Jurkat, Clone E6-1 (cell line): ENCODE results near the gene USP48.

Experiments
- DNase-seq: peaks from one replicate; pipeline ENCODE4 v3.0.0-alpha.2; 2011; ENCODE audit warnings: low read depth, low spot score
- H3K4me3 ChIP-seq: 2 replicates; pipeline ENCODE4 v1.5.1; 2011; ENCODE audit warnings: mild to moderate bottlenecking, low read length, control low read depth, moderate library complexity

The USP48 gene

DNA sequence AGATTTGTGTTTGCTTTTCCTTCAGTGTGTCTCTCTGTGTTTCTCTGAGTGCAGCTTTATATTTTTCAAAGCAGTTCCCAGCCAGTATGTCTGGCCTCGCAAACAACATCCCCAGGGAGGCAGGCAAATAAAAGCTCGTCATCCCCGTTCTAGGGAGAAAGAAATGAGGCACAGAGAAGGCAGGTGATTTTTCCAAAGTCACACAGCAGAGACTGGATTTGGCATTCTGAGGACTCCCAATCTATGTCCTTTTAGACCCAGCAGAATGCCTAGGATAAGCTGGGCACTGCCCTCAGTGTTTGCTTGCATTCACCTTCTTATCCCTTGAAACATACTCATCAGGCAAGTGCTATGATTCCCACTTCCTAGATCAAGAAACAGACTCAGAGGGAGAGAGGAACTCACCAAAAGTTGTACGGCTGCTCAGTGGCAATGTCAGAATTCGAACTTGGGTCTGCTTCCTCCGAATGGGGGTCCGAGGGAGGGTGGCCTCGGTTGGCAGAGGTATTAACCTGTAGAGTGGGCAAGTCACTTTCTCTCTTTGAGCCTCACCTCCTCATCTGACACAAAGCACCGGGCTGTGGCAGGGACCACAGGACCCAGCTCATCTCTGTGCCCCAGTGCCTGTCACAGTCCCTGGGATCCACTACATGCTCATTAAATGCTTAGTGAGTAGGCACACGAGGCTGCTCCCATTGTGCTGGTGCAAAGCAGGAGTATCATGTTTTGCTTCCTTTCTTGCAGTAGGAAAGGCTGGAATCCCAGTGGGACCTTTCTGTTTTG, 118.0 kb downstream of the USP48 start:
- no peak for DNase-seq
- no peak overlapping the region for H3K4me3 ChIP-seq

- no peak for DNase-seq
- H3K4me3 ChIP-seq = no peak overlapping the region
Measured at GRCh38 chr1:21663951-21664805, 118.8 kb downstream of the USP48 start.

DNA sequence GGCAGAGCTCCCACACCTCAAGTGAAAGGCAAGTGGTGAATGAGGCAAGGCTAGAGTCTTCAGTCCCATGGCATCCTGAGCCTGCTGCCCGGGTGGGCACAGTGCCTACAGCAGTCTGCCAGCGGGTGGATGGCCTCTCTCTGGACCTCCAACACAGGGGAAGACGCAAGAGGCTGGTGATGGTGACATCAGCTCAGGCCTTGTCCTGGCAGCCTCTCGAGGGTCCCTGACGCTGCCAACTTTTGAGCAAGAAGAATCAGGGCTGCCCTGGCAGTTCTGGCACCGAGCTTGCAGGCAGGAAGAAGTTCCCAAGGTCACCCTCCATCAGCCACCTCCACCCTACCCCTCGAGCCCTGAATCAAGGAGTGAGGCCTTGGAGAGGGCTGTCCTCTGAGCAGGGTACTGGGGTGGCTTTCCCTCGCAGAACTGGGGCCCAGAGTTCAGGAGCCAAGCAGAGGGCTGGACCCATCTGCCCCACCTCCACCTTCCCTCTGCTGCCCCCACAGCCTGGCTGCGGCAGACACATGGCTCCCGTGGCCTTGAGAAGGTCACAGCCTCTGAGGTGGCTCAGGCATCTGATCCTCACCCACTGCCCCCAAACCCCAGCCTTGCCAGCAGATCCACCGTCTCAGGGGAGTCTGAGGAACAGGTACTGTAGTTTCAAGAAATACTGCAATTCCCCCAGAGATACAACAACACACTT, 119.5 kb downstream of the USP48 start:
- DNase-seq = no peak
- no peak overlapping the region for H3K4me3 ChIP-seq

DNA sequence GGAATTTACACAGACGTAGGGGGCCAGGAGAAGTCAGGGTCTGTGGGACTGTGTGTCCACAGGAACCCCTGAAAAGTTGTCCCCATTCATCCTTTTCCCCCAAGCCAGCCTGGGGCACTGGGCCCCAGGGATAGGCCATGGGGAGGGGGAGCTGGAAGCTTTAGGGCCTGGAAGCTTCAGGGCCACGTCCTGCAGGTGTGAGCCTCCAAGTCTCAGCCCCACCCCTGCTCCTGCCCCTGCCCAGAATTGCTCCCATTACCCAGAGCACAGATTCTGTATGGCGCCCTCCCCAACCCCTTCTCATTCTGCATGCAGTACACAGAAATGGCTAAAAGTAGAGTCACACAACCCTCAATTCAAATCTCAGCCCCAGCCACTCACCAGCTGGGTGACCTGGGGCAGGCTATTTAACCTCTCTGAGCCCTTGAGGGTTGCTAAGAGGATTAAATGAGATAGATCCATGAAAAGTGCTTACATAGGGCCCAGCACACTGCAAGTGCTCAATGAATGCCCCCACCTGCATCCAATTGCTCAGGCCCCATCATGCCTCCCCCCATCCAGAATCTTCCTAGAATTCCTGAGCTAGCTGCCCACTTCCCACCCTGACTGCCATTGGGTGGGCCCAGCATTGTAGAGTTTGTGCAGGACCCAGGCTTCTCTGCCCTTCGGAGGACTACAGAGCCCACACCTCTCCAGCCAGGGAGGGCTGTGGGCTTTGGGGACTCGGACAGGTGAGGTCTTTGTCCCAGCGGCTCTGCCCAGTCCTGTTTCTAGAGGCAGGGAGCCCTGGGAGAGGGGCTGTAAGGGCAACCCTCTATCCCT, 120.3 kb downstream of the USP48 start:
- H3K4me3 ChIP-seq = no peak overlapping the region
- DNase-seq = no peak

- no peak for DNase-seq
- no peak overlapping the region for H3K4me3 ChIP-seq
Measured at GRCh38 chr1:21661886-21662285, 121.1 kb downstream of the USP48 start.

GRCh38 chr1:21659924-21660326, 123.0 kb downstream of the USP48 start:
- H3K4me3 ChIP-seq = peak overlapping the region; percentile 45
- DNase-seq = no peak

GRCh38 chr1:21659099-21659923, 123.6 kb downstream of the USP48 start:
- H3K4me3 ChIP-seq = peak overlapping the region; percentile 45
- DNase-seq = peak; percentile 81

DNA sequence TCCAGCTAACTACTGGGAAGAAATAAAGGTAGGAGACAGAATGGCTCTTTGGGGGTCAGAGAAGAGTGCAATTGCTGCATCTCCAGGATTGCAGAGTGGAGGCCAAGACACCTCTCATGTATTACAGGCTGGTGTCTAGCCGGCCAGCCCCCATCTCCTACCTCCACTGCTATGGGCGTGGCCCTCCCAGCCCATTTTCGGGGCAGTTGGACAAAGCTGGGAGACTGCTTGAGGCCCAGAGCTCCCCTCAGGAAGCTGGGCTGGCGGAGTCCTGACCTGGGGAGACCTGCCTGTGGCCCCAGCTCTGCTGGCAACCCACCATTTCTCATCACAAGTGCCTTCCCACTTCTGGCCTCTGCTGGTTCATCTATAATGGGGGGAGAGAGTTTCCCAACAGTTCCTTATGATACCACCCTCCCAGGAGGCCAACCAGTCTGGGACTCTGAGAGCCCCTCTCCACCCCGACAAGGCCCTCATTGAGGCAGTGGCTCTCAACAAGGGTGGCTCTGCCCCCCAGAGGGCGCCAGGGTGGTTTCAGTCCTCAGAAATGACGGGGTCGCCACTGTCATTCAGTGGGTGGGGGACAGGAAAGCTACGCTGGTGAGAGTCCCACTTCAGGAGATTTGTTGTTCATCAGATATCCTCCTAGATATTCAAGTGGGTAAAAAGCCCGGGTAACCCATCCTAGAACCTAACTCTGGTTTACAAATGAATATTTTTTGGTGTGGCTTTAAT, 125.3 kb downstream of the USP48 start:
- H3K4me3 ChIP-seq = no peak overlapping the region
- no peak for DNase-seq

GRCh38 chr1:21655748-21656147, 127.2 kb downstream of the USP48 start:
- no peak overlapping the region for H3K4me3 ChIP-seq
- no peak for DNase-seq

GRCh38 chr1:21655259-21655658, 127.7 kb downstream of the USP48 start:
- no peak overlapping the region for H3K4me3 ChIP-seq
- DNase-seq = no peak

GRCh38 chr1:21654209-21654608, 128.7 kb downstream of the USP48 start:
- DNase-seq = no peak
- H3K4me3 ChIP-seq = no peak overlapping the region

GRCh38 chr1:21653744-21654100, 129.2 kb downstream of the USP48 start:
- no peak for DNase-seq
- H3K4me3 ChIP-seq = no peak overlapping the region

- no peak for DNase-seq
- H3K4me3 ChIP-seq = no peak overlapping the region
Measured at GRCh38 chr1:21652937-21653743, 129.8 kb downstream of the USP48 start.

DNA sequence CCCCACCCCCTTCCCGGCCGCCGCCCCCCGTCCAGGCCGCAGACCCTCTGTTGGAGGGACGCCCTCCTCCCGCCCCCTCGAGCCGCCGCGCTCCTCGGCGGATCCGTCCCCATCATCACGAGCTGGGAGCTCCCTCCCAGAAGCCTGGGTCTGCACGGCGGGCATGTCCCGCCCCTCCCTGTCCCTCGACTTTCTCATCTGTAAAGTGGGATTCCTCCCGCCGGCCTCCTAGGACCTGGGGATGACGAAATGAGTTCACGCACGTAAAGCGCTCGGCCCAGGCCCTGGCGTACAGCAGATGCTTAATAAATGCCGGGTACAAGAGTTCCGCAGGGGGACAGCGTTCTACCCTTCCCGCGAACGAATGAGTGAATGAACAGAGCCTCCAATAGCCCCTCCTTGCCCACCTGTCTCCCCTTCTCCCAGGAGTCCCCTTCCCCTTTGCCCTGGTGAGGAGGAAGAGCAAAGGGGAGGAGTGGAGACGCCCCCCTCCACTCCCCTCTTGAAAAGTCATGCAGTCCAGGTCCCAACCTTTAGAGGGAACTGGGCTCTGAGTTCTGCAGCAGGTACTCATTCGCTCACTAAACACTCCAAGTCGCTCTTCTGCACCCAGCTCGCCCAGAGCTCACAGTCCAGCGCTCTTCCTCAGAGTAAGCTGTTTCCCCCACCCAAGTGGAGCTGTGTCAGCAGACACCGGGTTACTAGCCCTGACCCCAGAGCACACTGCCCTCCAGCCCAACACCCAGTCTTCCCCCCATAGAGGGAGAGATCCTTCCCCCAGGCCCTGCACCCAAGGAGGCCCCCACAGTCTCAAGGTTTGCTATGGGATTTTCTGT, 130.6 kb downstream of the USP48 start:
- no peak for DNase-seq
- H3K4me3 ChIP-seq = no peak overlapping the region

GRCh38 chr1:21651214-21652042, 131.5 kb downstream of the USP48 start:
- no peak for DNase-seq
- peak overlapping the region; percentile 18 for H3K4me3 ChIP-seq
